Measurements from ENCODE around the gene COX6A2. TPM values are rescaled to one million over a fixed set of nuclear protein-coding genes. Genes with fewer than 3 reads are reported as not detected.

The COX6A2 gene
- total RNA-seq, 2 donors from 2014 or later = 3.9 TPM; not detected in 1

DNA sequence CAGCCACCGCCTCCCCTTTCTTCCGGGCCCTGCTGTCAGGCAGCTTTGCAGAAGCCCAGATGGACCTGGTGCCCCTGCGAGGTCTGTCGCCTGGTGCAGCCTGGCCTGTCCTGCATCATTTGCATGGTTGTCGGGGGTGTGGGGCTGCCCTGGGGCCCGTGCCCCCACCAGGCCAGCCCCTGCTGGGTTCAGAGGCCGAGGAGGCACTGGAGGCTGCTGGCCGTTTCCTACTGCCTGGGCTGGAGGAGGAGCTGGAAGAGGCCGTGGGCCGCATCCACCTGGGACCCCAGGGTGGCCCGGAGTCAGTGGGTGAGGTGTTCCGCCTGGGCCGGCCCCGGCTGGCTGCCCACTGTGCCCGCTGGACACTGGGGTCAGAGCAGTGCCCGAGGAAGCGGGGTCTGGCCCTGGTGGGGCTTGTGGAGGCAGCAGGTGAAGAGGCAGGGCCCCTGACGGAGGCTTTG is 38.3 kb upstream of the COX6A2 start:
- Histone ChIP-seq H3K4me3 (no peak overlapping the region), H3K27ac (no peak overlapping the region), H3K4me1 (replicated peaks) (no peaks in the 10 kb centered on the region), H3K36me3 (peaks cover 2 to 16% of the 10 kb centered on the region in 2 donors), H3K27me3 (replicated peaks; ENCODE audit: insufficient read depth) (no peaks in the 10 kb centered on the region), H3K9me3 (no peaks in the 10 kb centered on the region)
- intact Hi-C loops (cut with DNase I) = no loop called here
- DNase-seq (ENCODE audit: low spot score) = no peak
- TF ChIP-seq POLR2AphosphoS5 (IDR thresholded peaks at IDR 0.05) (no peak), POLR2A (IDR thresholded peaks at IDR 0.05) (no peak)
- 89% methylated on average over 16 of the region's 18 CpGs for WGBS

DNA sequence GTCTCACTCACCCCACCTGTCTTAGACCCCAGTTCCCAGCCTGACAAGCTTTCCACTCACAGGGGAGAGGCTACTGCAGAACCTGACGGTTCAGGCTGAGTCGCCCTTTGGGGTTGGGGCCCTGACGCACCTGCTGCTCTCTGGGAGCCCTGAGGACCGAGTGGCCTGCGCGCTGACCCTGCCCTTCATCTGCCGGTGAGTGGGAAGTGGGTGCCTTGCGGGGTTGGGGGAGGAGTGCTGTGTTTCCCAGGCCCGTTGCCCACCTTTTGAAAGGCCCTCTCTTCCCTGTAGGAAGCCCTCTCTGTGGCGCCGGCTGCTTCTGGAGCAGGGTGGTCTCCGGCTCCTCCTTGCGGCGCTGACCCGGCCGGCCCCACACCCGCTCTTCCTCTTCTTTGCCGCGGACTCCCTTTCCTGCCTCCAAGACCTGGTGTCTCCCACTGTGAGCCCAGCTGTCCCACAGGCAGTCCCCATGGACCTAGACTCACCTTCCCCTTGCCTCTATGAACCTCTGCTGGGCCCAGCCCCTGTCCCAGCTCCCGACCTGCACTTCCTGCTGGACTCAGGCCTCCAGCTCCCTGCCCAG is 37.7 kb upstream of the COX6A2 start:
- Histone ChIP-seq H3K4me1 (replicated peaks) (no peaks in the 10 kb centered on the region), H3K9me3 (no peaks in the 10 kb centered on the region), H3K4me3 (no peak overlapping the region), H3K27ac (no peak overlapping the region), H3K36me3 (peaks cover 2 to 16% of the 10 kb centered on the region in 2 donors), H3K27me3 (replicated peaks; ENCODE audit: insufficient read depth) (no peaks in the 10 kb centered on the region)
- TF ChIP-seq, protein P1, sequence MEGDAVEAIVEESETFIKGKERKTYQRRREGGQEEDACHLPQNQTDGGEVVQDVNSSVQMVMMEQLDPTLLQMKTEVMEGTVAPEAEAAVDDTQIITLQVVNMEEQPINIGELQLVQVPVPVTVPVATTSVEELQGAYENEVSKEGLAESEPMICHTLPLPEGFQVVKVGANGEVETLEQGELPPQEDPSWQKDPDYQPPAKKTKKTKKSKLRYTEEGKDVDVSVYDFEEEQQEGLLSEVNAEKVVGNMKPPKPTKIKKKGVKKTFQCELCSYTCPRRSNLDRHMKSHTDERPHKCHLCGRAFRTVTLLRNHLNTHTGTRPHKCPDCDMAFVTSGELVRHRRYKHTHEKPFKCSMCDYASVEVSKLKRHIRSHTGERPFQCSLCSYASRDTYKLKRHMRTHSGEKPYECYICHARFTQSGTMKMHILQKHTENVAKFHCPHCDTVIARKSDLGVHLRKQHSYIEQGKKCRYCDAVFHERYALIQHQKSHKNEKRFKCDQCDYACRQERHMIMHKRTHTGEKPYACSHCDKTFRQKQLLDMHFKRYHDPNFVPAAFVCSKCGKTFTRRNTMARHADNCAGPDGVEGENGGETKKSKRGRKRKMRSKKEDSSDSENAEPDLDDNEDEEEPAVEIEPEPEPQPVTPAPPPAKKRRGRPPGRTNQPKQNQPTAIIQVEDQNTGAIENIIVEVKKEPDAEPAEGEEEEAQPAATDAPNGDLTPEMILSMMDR (IDR thresholded peaks at IDR 0.05) = no peak
- TF ChIP-seq POLR2AphosphoS5 (IDR thresholded peaks at IDR 0.05) (no peak), POLR2A (IDR thresholded peaks at IDR 0.05) (no peak)
- no peak for DNase-seq (ENCODE audit: low spot score)
- intact Hi-C loops (cut with DNase I) = no loop called here
- WGBS = 92% methylated on average over 20 of the region's 20 CpGs

DNA sequence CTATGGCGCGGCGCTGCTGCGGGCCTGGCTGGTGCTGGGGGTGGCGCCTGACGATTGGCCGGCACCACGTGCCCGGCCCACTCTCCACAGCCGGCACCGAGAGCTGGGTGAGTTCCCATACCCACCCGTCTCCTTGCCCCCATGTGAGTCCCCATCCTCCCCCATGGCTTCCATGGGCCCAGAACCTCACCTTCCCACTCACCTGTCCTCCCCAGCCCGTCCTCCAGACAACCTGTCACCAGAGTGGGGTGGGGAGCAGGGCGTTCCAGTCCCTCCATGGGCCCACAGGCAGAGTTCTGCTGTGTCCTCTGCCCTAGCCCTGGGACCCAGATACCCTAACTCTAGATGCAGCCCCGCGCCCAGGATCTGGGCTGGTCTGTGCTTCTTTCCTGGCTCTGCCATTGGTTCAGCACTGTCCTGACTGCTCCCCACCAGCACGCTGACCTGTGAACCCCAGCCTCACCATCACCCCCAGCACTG is 36.7 kb upstream of the COX6A2 start:
- no peaks in the 10 kb centered on the region for H3K27me3 ChIP-seq (replicated peaks; ENCODE audit: insufficient read depth)
- DNase-seq (ENCODE audit: low spot score) = no peak
- no peaks in the 10 kb centered on the region for H3K4me1 ChIP-seq (replicated peaks)
- 91% methylated on average over 17 of the region's 17 CpGs for WGBS
- TF ChIP-seq POLR2A (IDR thresholded peaks at IDR 0.05) (no peak), POLR2AphosphoS5 (IDR thresholded peaks at IDR 0.05) (no peak)
- TF ChIP-seq, protein P1 (IDR thresholded peaks at IDR 0.05) = no peak
- no peak overlapping the region for H3K4me3 ChIP-seq
- H3K27ac ChIP-seq = no peak overlapping the region
- intact Hi-C loops (cut with DNase I) = loop anchor here (5.0 kb wide), 1 partner anchor 407 kb away; the partner anchor contains the start of gene ZNF267
- H3K9me3 ChIP-seq = no peaks in the 10 kb centered on the region
- H3K36me3 ChIP-seq = peaks cover 2 to 16% of the 10 kb centered on the region in 2 donors

DNA sequence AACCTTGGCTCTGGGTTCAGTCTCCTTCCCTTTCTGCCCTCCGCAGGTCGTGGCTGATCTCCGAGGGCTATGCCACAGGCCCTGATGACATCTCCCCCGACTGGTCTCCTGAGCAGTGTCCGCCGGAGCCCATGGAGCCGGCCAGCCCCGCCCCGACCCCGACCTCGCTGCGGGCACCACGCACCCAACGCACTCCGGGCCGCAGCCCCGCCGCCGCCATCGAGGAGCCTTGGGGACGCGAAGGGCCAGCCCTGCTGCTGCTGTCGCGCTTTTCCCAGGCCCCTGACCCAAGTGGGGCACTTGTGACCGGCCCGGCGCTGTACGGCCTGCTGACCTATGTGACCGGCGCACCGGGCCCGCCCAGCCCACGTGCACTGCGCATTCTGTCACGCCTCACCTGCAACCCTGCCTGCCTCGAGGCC is 36.2 kb upstream of the COX6A2 start:
- Histone ChIP-seq H3K36me3 (peaks cover 2 to 16% of the 10 kb centered on the region in 2 donors), H3K4me3 (no peak overlapping the region), H3K9me3 (no peaks in the 10 kb centered on the region), H3K27ac (no peak overlapping the region), H3K27me3 (replicated peaks; ENCODE audit: insufficient read depth) (no peaks in the 10 kb centered on the region), H3K4me1 (replicated peaks) (no peaks in the 10 kb centered on the region)
- WGBS = 95% methylated on average over 36 of the region's 36 CpGs
- intact Hi-C loops (cut with DNase I) = loop anchor here (5.0 kb wide), 1 partner anchor 408 kb away; the partner anchor contains the start of gene ZNF267
- no peak for DNase-seq (ENCODE audit: low spot score)
- TF ChIP-seq, protein P1 (IDR thresholded peaks at IDR 0.05) = no peak
- TF ChIP-seq POLR2AphosphoS5 (IDR thresholded peaks at IDR 0.05) = no peak
- TF ChIP-seq POLR2A (IDR thresholded peaks at IDR 0.05) = no peak

DNA sequence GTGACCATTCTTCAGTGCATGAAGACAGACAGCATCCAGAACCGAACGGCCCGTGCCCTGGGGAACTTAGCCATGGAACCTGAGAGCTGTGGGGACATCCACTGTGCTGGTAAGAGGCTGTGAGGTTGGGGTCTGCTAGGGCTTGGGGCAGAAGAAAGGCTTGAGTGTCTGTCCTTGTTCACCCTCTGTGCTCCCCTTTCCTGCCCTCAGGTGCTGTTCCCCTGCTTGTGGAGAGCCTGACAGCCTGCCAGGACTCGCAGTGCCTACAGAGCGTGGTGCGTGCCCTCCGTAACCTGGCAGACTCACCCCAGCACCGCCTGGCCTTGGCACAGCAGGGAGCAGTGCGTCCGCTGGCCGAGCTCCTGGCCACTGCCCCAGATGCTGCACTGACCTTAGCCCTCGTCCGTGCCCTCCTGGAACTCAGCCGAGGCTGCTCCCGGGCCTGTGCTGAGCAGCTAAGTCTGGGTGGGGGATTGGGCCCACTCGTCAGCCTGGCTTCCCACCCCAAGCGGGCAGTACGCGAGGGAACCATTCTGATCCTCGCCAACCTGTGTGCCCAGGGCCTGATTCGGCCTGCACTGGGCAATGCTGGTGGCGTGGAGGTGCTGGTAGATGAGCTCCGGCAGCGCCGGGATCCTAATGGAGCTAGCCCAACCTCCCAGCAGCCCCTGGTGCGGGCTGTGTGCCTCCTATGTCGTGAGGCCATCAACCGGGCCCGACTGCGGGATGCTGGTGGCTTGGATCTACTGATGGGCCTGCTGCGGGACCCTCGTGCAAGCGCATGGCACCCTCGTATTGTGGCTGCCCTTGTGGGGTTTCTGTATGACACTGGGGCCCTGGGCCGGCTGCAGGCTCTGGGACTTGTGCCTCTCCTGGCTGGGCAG is 34.0 kb upstream of the COX6A2 start:
- no peak for DNase-seq (ENCODE audit: low spot score)
- 93% methylated on average over 32 of the region's 35 CpGs for WGBS

More for the DNA sequence above, 34.0 kb upstream of the COX6A2 start:
- intact Hi-C loops (cut with DNase I) = loop anchor here (5.0 kb wide), 1 partner anchor 410 kb away; the partner anchor contains the start of gene ZNF267
- peaks cover 2 to 16% of the 10 kb centered on the region in 2 donors for H3K36me3 ChIP-seq
- H3K27ac ChIP-seq = no peak overlapping the region
- H3K9me3 ChIP-seq = no peaks in the 10 kb centered on the region
- TF ChIP-seq, protein P1 (IDR thresholded peaks at IDR 0.05) = no peak
- TF ChIP-seq POLR2A (IDR thresholded peaks at IDR 0.05) (no peak), POLR2AphosphoS5 (IDR thresholded peaks at IDR 0.05) (no peak)
- H3K4me1 ChIP-seq (replicated peaks) = peaks cover 9% of the 10 kb centered on the region
- no peaks in the 10 kb centered on the region for H3K27me3 ChIP-seq (replicated peaks; ENCODE audit: insufficient read depth)
- H3K4me3 ChIP-seq = no peak overlapping the region

All from prostate gland (tissue), 2 donors.